GM12878 (cell line): ENCODE results near the gene C8G. TPM values are rescaled to one million over a fixed set of nuclear protein-coding genes. Genes with fewer than 3 reads are reported as not detected.

Experiments used
- ATAC-seq: fragments of 200-7000 bp; cut with Tn5 transposase; 3 replicates; pipeline ENCODE4 v1.9.1; 2020; ENCODE audit warnings: mild to moderate bottlenecking, moderate library complexity
- Bru-seq: library from RNA; stranded (reverse); fragments of 400-500 nt; gene quantifications from one replicate; lab custom pipeline; 2021; lab: Mats Ljungman, UMichigan
- BruChase-seq, 2 experiments: library from RNA; stranded (reverse); fragments of 400-500 nt; gene quantifications; one replicate each; lab custom pipeline; 2021; lab: Mats Ljungman, UMichigan
- BruUV-seq: library from RNA; stranded (reverse); fragments of 400-500 nt; replicated peaks from 2 replicates; lab custom pipeline; 2021; lab: Mats Ljungman, UMichigan
- CTCF ChIA-PET: fragments of 300-600 bp; sonication (Branson Sonifier 250); formaldehyde crosslinking; extraction: SDS; loops from one replicate; lab custom pipeline; 2021; ENCODE audit warnings: inconsistent platforms; lab: Yijun Ruan, JAX
- POLR2A ChIA-PET: fragments of 350-600 bp; formaldehyde crosslinking; extraction: SDS; loops from one replicate; lab custom pipeline; 2021; ENCODE audit warnings: inconsistent platforms; lab: Charles Lee
- RAD21 ChIA-PET: fragments of 300-600 bp; sonication (Branson Sonifier 250); formaldehyde crosslinking; loops from one replicate; lab custom pipeline; 2023; ENCODE audit warnings: antibody characterized with exemption; ENCODE audit not compliant: unreplicated experiment; lab: Charles Lee
- SMC1A ChIA-PET: fragments of 300-600 bp; sonication (Branson Sonifier 250); formaldehyde crosslinking; loops from one replicate; lab custom pipeline; 2023; ENCODE audit not compliant: unreplicated experiment, uncharacterized antibody; lab: Charles Lee
- DNase-seq: peaks from one replicate; pipeline ENCODE4 v3.0.0-alpha.2; 2011; ENCODE audit warnings: low read depth, low spot score
- FAIRE-seq: peaks from 3 replicates; lab custom pipeline; 2011; peaks lifted over from hg19 to GRCh38; lab: Jason Lieb, UNC
- H2AFZ ChIP-seq: 2 replicates; pipeline ENCODE4 v1.6.0; 2011; ENCODE audit warnings: low read depth, low read length, control low read depth; ENCODE audit not compliant: control insufficient read depth
- H3K27ac ChIP-seq: 2 replicates; pipeline ENCODE4 v1.5.1; 2011; ENCODE audit warnings: control low read depth; ENCODE audit not compliant: control insufficient read depth, insufficient read depth
- H3K27me3 ChIP-seq, 2 experiments: replicated peaks in 1 of 2; 2 replicates each; pipeline versions ENCODE4 v1.6.0 to v1.6.1; 2011; ENCODE audit warnings: low read length in 1 of 2; ENCODE audit not compliant: control insufficient read depth in 2 of 2, insufficient read depth in 2 of 2
- H3K36me3 ChIP-seq, 2 experiments: 2 replicates each; pipeline ENCODE4 v1.5.1; 2011; ENCODE audit warnings: low read length in 1 of 2; ENCODE audit not compliant: control insufficient read depth in 2 of 2, insufficient read depth in 2 of 2
- H3K4me1 ChIP-seq: 2 replicates; pipeline ENCODE4 v1.6.1; 2011; ENCODE audit warnings: mild to moderate bottlenecking, low read length, moderate library complexity, mixed read lengths; ENCODE audit not compliant: control insufficient read depth, insufficient read depth
- H3K4me2 ChIP-seq: 2 replicates; pipeline ENCODE4 v1.6.0; 2011; ENCODE audit warnings: control low read depth; ENCODE audit not compliant: control insufficient read depth, insufficient read depth
- H3K4me3 ChIP-seq: fragments of 200-600 bp; sonication (generic); 2 replicates; pipeline ENCODE4 v1.5.1; 2016
- H3K79me2 ChIP-seq: 2 replicates; pipeline ENCODE4 v1.6.0; 2011; ENCODE audit warnings: low read length; ENCODE audit not compliant: control insufficient read depth, insufficient read depth
- H3K9ac ChIP-seq: 2 replicates; pipeline ENCODE4 v1.8.0; 2011; ENCODE audit warnings: low read length, control low read depth, mixed read lengths; ENCODE audit not compliant: control insufficient read depth, insufficient read depth
- H3K9me3 ChIP-seq: replicated peaks from 3 replicates; pipeline ENCODE4 v1.5.1; 2011; ENCODE audit warnings: mild to moderate bottlenecking, low read length; ENCODE audit not compliant: control insufficient read depth, insufficient read depth
- H4K20me1 ChIP-seq: 2 replicates; pipeline ENCODE4 v1.6.0; 2011; ENCODE audit not compliant: control insufficient read depth, insufficient read depth
- NR2C2 ChIP-seq: IDR thresholded peaks from 2 replicates; pipeline ENCODE4 v1.6.1; 2011; ENCODE audit warnings: borderline replicate concordance, low read depth; ENCODE audit not compliant: control insufficient read depth, insufficient read length
- RB1 ChIP-seq: fragments of 450-650 bp; formaldehyde crosslinking; IDR thresholded peaks from 2 replicates; pipeline ENCODE4 v1.6.1; 2017; ENCODE audit warnings: mild to moderate bottlenecking, borderline replicate concordance
- RBBP5 ChIP-seq: fragments of 200-600 bp; sonication (generic); conservative IDR thresholded peaks from 2 replicates; pipeline ENCODE4 v1.6.1; 2016
- SIX5 ChIP-seq: IDR thresholded peaks from 2 replicates; pipeline ENCODE4 v1.6.1; 2011; ENCODE audit warnings: mild to moderate bottlenecking, low read depth, low read length, moderate library complexity; ENCODE audit not compliant: severe bottlenecking
- WGBS: methylation state at CpG from one replicate; pipeline ENCODE4 v1.1.6; 2016; ENCODE audit warnings: low lambda C conversion rate; ENCODE audit not compliant: insufficient replicate concordance, insufficient coverage; ENCODE audit errors: missing lambda C conversion rate; 5-methylcytosine and 5-hydroxymethylcytosine counted together
- in situ Hi-C: fragments of 300-500 bp; cut with MboI; formaldehyde crosslinking; loops from 9 replicates; pipeline ENCODE4 v1.14.3; 2018; ENCODE audit warnings: mixed read lengths
- intact Hi-C: fragments of 100-400 bp; cut with micrococcal nuclease; formaldehyde crosslinking; loops from one replicate; pipeline ENCODE4 v1.14.2; 2022; ENCODE audit not compliant: unreplicated experiment
- long read RNA-seq, 2 experiments: library from polyadenylated mRNA; unstranded; transcript quantifications; one replicate each; pipeline ENCODE4 v2.0.0, GENCODE V29; 2019 to 2020
- polyA minus RNA-seq, 3 experiments: library from RNA; depleted of rRNA, polyadenylated mRNA; stranded (reverse); fragments of >200 nt; gene quantifications; 2 replicates each; pipeline ENCODE4 v1.2.3, GENCODE V29; 2011
- polyA plus RNA-seq, 11 experiments: library from polyadenylated mRNA; depleted of rRNA in 4 of 11; unstranded in 6 of 11; stranded (reverse) in 5 of 11; fragments of >200 nt; fragmentation: Nextera tagmentation in 4 of 11; fragmentation: Illumina TruSeq in 1 of 11; extraction: Ambion mirVana in 4 of 11; extraction: Trizol in 1 of 11; gene quantifications; 1 replicate in 1 of 11; 2 replicates in 10 of 11; pipeline versions ENCODE4 v1.2.1 to v1.2.3, GENCODE V29; 2011 to 2016; ENCODE audit warnings: inconsistent platforms in 2 of 11, missing spikeins in 2 of 11, low read depth in 1 of 11
- total RNA-seq, 4 experiments: library from RNA; depleted of rRNA in 3 of 4; stranded (reverse); fragments of >200 nt in 3 of 4; fragmentation: Illumina TruSeq in 1 of 4; extraction: Trizol in 1 of 4; gene quantifications; 2 replicates each; pipeline versions ENCODE4 v1.2.1 to v1.2.3, GENCODE V29; 2013 to 2021
- TF ChIP-seq, protein P1 (sequence below): fragments of 450-650 bp; formaldehyde crosslinking; IDR thresholded peaks from 2 replicates; pipeline ENCODE4 v1.4.0; 2022; ENCODE audit warnings: mild to moderate bottlenecking, moderate library complexity
- TF ChIP-seq, protein P2 (sequence below): fragments of 450-650 bp; IDR thresholded peaks from 2 replicates; pipeline ENCODE4 v1.6.1; 2016; ENCODE audit warnings: mild to moderate bottlenecking
- TF ChIP-seq, protein P3 (sequence below): fragments of 150-350 bp; IDR thresholded peaks from 2 replicates; pipeline ENCODE4 v1.6.1; 2016; ENCODE audit warnings: low read depth, low read length

The C8G gene
- not detected in 2 replicates for total RNA-seq (2013; cell fraction: nucleolus; rRNA removed)
- total RNA-seq (2014; rRNA removed) (not detected in 2 replicates), total RNA-seq (2014; rRNA removed; fragmentation: Illumina TruSeq; extraction: Trizol) (not detected in 2 replicates), total RNA-seq (2021) (0.64 and 0.69 TPM in 2 replicates), polyA plus RNA-seq (2011; rRNA removed) (not detected in 2 replicates), polyA plus RNA-seq (2014; fragmentation: Illumina TruSeq; extraction: Trizol) (not detected in 2 replicates), polyA plus RNA-seq (2014; fragmentation: Nextera tagmentation; extraction: Ambion mirVana) (not detected), polyA plus RNA-seq (2014; rRNA removed) (0.26 and 1.5 TPM in 2 replicates), polyA plus RNA-seq (2016; fragmentation: Nextera tagmentation; extraction: Ambion mirVana) (under 1 TPM in 1 of 2 experiments, not detected in 1; 0.50 TPM), polyA minus RNA-seq (2011; rRNA and poly(A)+ RNA removed) (not detected in 2 replicates), Bru-seq, nascent RNA (percentile 23 among the genes with signal in this experiment), BruChase-seq, experiment 1, labeled RNA remaining after a 6-hour chase (percentile 37 among the genes with signal in this experiment), BruChase-seq, experiment 2, labeled RNA remaining after a 2-hour chase (percentile 40 among the genes with signal in this experiment)
- not detected for polyA plus RNA-seq (2011; ENCODE audit: low read depth)
- polyA plus RNA-seq (2011; cell fraction: cytosol; rRNA removed): 0.23 TPM in 1 of 2 replicates, not detected in the other
- polyA plus RNA-seq (2011; cell fraction: nucleus; rRNA removed): 1.4 and 2.9 TPM in 2 replicates
- 1.4 TPM in 1 of 2 replicates, not detected in the other for polyA plus RNA-seq (2012)
- polyA minus RNA-seq (2011; cell fraction: cytosol; rRNA and poly(A)+ RNA removed): not detected in 2 replicates
- polyA minus RNA-seq (2011; cell fraction: nucleus; rRNA and poly(A)+ RNA removed): 1.1 TPM in 1 of 2 replicates, not detected in the other
- long read RNA-seq, experiment 1: 0 reads
- long read RNA-seq, experiment 2: 0 reads

DNA sequence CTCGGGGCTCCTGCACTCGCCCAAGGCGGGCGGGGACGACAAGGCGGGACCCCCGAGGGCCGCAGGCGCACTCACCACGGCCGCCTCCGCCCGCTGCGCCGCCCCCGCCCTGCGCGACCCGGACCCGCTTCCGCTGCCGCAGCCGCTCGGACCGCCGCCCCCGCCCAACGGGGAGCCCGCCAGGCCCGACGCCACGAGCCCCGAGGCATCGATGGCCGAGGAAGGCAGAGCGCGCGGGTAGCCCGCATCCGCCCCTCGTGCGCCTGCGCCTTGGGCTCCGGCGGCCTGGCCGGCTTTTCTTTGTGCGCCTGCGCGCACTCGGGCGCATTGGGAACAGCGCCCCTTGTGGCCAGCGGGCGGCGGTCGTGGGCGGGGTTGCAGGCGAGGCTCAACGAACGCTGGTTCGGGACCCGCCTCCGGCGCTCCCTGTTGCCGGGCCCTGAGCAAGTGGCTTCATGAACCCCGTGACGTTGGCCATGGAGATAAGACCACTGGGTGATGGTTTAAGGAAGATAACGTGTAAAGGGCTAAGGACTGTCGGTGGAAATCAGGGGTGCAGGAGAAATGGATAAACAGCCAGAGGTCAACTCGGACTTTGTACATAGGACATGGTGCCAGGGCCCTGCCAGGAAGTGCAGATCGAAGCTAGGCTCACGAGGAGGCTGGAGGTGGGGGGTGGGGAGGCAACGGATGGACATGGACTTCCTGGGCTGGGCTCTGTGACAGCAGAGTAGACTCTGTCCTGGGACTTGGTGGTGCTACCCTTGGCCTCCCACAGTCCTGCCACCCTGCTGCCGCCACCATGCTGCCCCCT is at the start of gene C8G, which contains the start of gene FBXW5:
TSS of gene C8G (plus strand) at position 725 of the 814 bp plus-strand sequence. CDS start at position 803, 78 bp downstream.
TSS of gene FBXW5 (minus strand) at position 220 of the 814 bp plus-strand sequence. CDS start 655 bp downstream, outside the sequence.
- CTCF ChIA-PET: interaction anchor here (0.7 to 2.5 kb wide), 9 partner anchors 8 to 123 kb away, joined by 3 to 12 read pairs (median 3); partner anchors contain the start of genes AJM1 and TRAF2
- RAD21 ChIA-PET: interaction anchor here (1.2 kb wide), 1 partner anchor 47 kb away, joined by 5 read pairs; no protein-coding TSS in a partner anchor
- Histone ChIP-seq H3K79me2 (peaks cover 19% of the 10 kb centered on the region), H3K36me3 (peaks cover 0 to 26% of the 10 kb centered on the region in 2 experiments; a peak in 3 of 4 replicates), H2AFZ (peak within 1 kb of the TSS; percentile 81), H3K27ac (peak within 1 kb of the TSS; percentile 91), H3K9me3 (no peaks in the 10 kb centered on the region), H3K9ac (peak within 1 kb of the TSS; percentile 85), H3K4me2 (peak within 1 kb of the TSS; percentile 81), H3K4me3 (peak within 1 kb of the TSS; percentile 98), H4K20me1 (no peaks in the 10 kb centered on the region), H3K27me3 (no peaks in the 10 kb centered on the region), H3K4me1 (peaks cover 4% of the 10 kb centered on the region)
- SMC1A ChIA-PET: interaction anchor here (0.8 kb wide), 1 partner anchor 154 kb away, joined by 3 read pairs; the partner anchor contains the start of gene TMEM141
- no TSS peak for BruUV-seq
- ATAC-seq (peak; percentile 78), FAIRE-seq (peak; percentile 91), DNase-seq (peak; percentile 72)
- POLR2A ChIA-PET: interaction anchor here (1.2 to 2.5 kb wide), 3 partner anchors 43 to 97 kb away, joined by 5 to 6 read pairs (median 5); partner anchors contain the start of gene TRAF2
- intact Hi-C loops (loop anchor here (1.0 to 10.0 kb wide), 3 partner anchors 47 to 150 kb away; partner anchors contain the start of genes CCDC183, MAMDC4 and TMEM141), in situ Hi-C loops (loop anchor here (5.0 kb wide), 1 partner anchor 93 kb away; no protein-coding TSS in a partner anchor)
- WGBS: 2% methylated on average over 70 of the region's 74 CpGs
- TF ChIP-seq RBBP5: no peak
- TF ChIP-seq RB1: peak; percentile 73; the same call in 1 of the 2 replicates
- TF ChIP-seq, protein P1, sequence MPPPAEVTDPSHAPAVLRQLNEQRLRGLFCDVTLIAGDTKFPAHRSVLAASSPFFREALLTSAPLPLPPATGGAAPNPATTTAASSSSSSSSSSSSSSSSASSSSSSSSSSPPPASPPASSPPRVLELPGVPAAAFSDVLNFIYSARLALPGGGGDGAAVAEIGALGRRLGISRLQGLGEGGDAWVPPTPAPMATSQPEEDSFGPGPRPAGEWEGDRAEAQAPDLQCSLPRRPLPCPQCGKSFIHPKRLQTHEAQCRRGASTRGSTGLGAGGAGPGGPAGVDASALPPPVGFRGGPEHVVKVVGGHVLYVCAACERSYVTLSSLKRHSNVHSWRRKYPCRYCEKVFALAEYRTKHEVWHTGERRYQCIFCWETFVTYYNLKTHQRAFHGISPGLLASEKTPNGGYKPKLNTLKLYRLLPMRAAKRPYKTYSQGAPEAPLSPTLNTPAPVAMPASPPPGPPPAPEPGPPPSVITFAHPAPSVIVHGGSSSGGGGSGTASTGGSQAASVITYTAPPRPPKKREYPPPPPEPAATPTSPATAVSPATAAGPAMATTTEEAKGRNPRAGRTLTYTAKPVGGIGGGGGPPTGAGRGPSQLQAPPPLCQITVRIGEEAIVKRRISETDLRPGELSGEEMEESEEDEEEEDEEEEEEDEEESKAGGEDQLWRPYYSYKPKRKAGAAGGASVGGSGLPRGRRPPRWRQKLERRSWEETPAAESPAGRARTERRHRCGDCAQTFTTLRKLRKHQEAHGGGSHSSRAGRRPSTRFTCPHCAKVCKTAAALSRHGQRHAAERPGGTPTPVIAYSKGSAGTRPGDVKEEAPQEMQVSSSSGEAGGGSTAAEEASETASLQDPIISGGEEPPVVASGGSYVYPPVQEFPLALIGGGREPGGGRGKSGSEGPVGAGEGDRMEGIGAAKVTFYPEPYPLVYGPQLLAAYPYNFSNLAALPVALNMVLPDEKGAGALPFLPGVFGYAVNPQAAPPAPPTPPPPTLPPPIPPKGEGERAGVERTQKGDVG (CRISPR knock-in tag): no peak
- peak; percentile 22 for TF ChIP-seq SIX5
- TF ChIP-seq, protein P2, sequence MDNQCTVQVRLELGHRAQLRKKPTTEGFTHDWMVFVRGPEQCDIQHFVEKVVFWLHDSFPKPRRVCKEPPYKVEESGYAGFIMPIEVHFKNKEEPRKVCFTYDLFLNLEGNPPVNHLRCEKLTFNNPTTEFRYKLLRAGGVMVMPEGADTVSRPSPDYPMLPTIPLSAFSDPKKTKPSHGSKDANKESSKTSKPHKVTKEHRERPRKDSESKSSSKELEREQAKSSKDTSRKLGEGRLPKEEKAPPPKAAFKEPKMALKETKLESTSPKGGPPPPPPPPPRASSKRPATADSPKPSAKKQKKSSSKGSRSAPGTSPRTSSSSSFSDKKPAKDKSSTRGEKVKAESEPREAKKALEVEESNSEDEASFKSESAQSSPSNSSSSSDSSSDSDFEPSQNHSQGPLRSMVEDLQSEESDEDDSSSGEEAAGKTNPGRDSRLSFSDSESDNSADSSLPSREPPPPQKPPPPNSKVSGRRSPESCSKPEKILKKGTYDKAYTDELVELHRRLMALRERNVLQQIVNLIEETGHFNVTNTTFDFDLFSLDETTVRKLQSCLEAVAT: peak; percentile 99
- TF ChIP-seq, protein P3, sequence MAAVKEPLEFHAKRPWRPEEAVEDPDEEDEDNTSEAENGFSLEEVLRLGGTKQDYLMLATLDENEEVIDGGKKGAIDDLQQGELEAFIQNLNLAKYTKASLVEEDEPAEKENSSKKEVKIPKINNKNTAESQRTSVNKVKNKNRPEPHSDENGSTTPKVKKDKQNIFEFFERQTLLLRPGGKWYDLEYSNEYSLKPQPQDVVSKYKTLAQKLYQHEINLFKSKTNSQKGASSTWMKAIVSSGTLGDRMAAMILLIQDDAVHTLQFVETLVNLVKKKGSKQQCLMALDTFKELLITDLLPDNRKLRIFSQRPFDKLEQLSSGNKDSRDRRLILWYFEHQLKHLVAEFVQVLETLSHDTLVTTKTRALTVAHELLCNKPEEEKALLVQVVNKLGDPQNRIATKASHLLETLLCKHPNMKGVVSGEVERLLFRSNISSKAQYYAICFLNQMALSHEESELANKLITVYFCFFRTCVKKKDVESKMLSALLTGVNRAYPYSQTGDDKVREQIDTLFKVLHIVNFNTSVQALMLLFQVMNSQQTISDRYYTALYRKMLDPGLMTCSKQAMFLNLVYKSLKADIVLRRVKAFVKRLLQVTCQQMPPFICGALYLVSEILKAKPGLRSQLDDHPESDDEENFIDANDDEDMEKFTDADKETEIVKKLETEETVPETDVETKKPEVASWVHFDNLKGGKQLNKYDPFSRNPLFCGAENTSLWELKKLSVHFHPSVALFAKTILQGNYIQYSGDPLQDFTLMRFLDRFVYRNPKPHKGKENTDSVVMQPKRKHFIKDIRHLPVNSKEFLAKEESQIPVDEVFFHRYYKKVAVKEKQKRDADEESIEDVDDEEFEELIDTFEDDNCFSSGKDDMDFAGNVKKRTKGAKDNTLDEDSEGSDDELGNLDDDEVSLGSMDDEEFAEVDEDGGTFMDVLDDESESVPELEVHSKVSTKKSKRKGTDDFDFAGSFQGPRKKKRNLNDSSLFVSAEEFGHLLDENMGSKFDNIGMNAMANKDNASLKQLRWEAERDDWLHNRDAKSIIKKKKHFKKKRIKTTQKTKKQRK: peak; percentile 65; the same call in 1 of the 2 replicates
- peak; percentile 82 for TF ChIP-seq NR2C2
